ENCODE measurements around the gene HSPA12B. TPM values are rescaled to one million over a fixed set of nuclear protein-coding genes. Genes with fewer than 3 reads are reported as not detected.

Gene HSPA12B
- total and polyA plus RNA-seq, 2 of the 8 experiments (the other 6 are each of a cell fraction or from before 2014, with no cell fraction given) = 2.2 to 4.3 TPM

- Histone ChIP-seq H3K79me1 (ENCODE audit: low read depth, low read length) (no peaks in the 10 kb centered on the region; the same call in 1 of the 2 replicates), H3K4me1 (replicated peaks in 1 of 4; ENCODE audit: control insufficient read depth in 3 of 4, insufficient read depth in 4 of 4, low read length in 3 of 4) (peaks cover 6 to 32% (median 27%) of the 10 kb centered on the region in 4 experiments), H3K56ac (replicated peaks; ENCODE audit: insufficient read length, low read depth, low read length) (no peak overlapping the region), H3K79me2 (ENCODE audit: control insufficient read depth in 1 of 2, insufficient read depth in 2 of 2, low read length in 2 of 2) (no peaks in the 10 kb centered on the region; a peak in 1 of 4 replicates), H3K4me3 (ENCODE audit: extremely low read depth in 1 of 4, insufficient read depth in 2 of 4, low read depth in 3 of 4, low read length in 4 of 4) (no peak overlapping the region), H3K14ac (ENCODE audit: insufficient read length) (no peak overlapping the region), H3K36me3 (ENCODE audit: control insufficient read depth in 2 of 4, insufficient read depth in 4 of 4, low read length in 3 of 4) (peaks cover 4 to 35% (median 30%) of the 10 kb centered on the region in 4 experiments), H3K4ac (replicated peaks; ENCODE audit: insufficient read length, low read depth, low read length) (no peak overlapping the region), H2BK120ac (replicated peaks; ENCODE audit: low read depth, low read length) (no peak overlapping the region), H3K27me3 (replicated peaks in 1 of 4; ENCODE audit: control insufficient read depth in 3 of 4, extremely low read depth in 1 of 4, insufficient read depth in 3 of 4, low read length in 3 of 4) (no peaks in the 10 kb centered on the region), H4K8ac (ENCODE audit: extremely low read depth, insufficient read depth, low read length) (no peak overlapping the region), H2BK12ac (ENCODE audit: low read depth, low read length) (no peak overlapping the region), H3K18ac (ENCODE audit: extremely low read depth, low read length) (no peak overlapping the region), H4K5ac (ENCODE audit: insufficient read length, low read depth, low read length) (no peak overlapping the region), H2BK5ac (ENCODE audit: low read depth, low read length) (no peak overlapping the region), H3K9me3 (ENCODE audit: insufficient read depth in 2 of 2, low read depth in 1 of 2, low read length in 1 of 2) (no peaks in the 10 kb centered on the region), H4K20me1 (replicated peaks in 1 of 2; ENCODE audit: control insufficient read depth in 1 of 2, insufficient read depth in 2 of 2, low read length in 2 of 2) (peaks cover 3% of the 10 kb centered on the region in 2 experiments), H2AFZ (ENCODE audit: low read length) (no peak overlapping the region), H3K27ac (ENCODE audit: low read depth, low read length) (no peak overlapping the region), H2AK5ac (ENCODE audit: low read depth, low read length) (no peak overlapping the region), H3K4me2 (ENCODE audit: insufficient read depth in 1 of 2, low read depth in 2 of 2, low read length in 2 of 2) (no peak overlapping the region), H3K23ac (ENCODE audit: insufficient read length) (no peak overlapping the region), H3K9ac (replicated peaks in 1 of 4; ENCODE audit: extremely low read depth in 1 of 4, low read depth in 3 of 4, low read length in 3 of 4) (no peak overlapping the region), H3K23me2 (ENCODE audit: low read depth, low read length) (peaks cover 4% of the 10 kb centered on the region; the same call in 1 of the 2 replicates), H4K91ac (replicated peaks; ENCODE audit: insufficient read length, low read length) (no peak overlapping the region), H2BK15ac (ENCODE audit: low read length) (no peak overlapping the region), H2BK20ac (ENCODE audit: low read length) (no peak overlapping the region)
- FAIRE-seq (no peak), DNase-seq (ENCODE audit: low read depth in 1 of 2, low spot score in 2 of 2) (no peak)
- ChIA-PET POLR2A (ENCODE audit: partially characterized antibody) (interaction anchor here (1.1 kb wide), 1 partner anchor 21 kb away, joined by 3 read pairs; no protein-coding TSS in a partner anchor), CTCF (ENCODE audit: partially characterized antibody) (interaction anchor here (0.9 to 3.7 kb wide), 2 partner anchors 15 to 220 kb away, joined by 3 to 29 read pairs; partner anchors contain the start of gene CENPB)
- 95% methylated on average over 13 of the region's 13 CpGs; no CpG with 5 or more reads in 1 of the 2 experiments for WGBS, 2 experiments (ENCODE audit: extremely low coverage in 1 of 2, insufficient coverage in 1 of 2, insufficient read length in 1 of 2, insufficient replicate concordance in 2 of 2, low coverage in 1 of 2, low lambda C conversion rate in 2 of 2, missing lambda C conversion rate in 1 of 2)
- TF ChIP-seq SIN3A (conservative IDR thresholded peaks at IDR 0.05 in 1 of 2, IDR thresholded peaks at IDR 0.05 in 1 of 2; ENCODE audit: low read depth in 1 of 2, low read length in 2 of 2) = no peak
- no peak for TF ChIP-seq RNF2 (IDR thresholded peaks at IDR 0.05; ENCODE audit: borderline replicate concordance, low read depth, low read length, missing control alignments, poor library complexity, severe bottlenecking)
- TF ChIP-seq BACH1 (IDR thresholded peaks at IDR 0.05; ENCODE audit: low read length) = no peak
- TF ChIP-seq CREB1 (IDR thresholded peaks at IDR 0.05) = no peak
- TF ChIP-seq KDM1A (IDR thresholded peaks at IDR 0.05; ENCODE audit: borderline replicate concordance, low read length) = no peak
Measured at GRCh38 chr20:3801846-3802245, 69.4 kb downstream of the HSPA12B start.

Data from H1 (cell line).